Measurements from ENCODE around the gene DDX17. TPM values are rescaled to one million over a fixed set of nuclear protein-coding genes. Genes with fewer than 3 reads are reported as not detected.

DDX17 gene
- total RNA-seq, 1 experiment from 2014 or later = 322 TPM

DNA sequence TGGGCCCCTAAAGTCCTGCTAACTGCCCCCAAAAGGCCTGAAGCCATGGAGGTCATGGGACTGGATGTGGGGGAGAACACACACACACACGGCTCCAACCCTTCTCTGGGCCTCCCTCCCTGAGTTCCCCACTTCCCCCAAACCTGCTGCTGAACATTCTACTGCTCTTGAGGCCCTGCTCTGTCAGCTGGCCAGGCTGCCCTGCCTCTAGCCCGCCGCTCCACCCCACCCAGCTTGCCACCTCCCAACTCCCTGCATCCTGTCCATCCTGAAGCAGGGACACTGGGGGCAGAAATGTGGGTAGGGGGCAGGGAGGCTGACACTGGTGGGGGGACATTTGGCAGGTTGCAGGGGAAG lies 52.1 kb downstream of the DDX17 start:
- TF ChIP-seq, protein P1, sequence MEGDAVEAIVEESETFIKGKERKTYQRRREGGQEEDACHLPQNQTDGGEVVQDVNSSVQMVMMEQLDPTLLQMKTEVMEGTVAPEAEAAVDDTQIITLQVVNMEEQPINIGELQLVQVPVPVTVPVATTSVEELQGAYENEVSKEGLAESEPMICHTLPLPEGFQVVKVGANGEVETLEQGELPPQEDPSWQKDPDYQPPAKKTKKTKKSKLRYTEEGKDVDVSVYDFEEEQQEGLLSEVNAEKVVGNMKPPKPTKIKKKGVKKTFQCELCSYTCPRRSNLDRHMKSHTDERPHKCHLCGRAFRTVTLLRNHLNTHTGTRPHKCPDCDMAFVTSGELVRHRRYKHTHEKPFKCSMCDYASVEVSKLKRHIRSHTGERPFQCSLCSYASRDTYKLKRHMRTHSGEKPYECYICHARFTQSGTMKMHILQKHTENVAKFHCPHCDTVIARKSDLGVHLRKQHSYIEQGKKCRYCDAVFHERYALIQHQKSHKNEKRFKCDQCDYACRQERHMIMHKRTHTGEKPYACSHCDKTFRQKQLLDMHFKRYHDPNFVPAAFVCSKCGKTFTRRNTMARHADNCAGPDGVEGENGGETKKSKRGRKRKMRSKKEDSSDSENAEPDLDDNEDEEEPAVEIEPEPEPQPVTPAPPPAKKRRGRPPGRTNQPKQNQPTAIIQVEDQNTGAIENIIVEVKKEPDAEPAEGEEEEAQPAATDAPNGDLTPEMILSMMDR (IDR thresholded peaks at IDR 0.05; ENCODE audit: unreplicated experiment) = no peak
- no peaks in the 10 kb centered on the region for H3K36me3 Mint-ChIP-seq (ENCODE audit: insufficient read depth, unreplicated experiment)
- peaks cover 12% of the 10 kb centered on the region for H3K4me1 Mint-ChIP-seq (ENCODE audit: insufficient read depth, unreplicated experiment)
- no peak overlapping the region for H3K4me3 Mint-ChIP-seq (ENCODE audit: unreplicated experiment)
- ChIA-PET POLR2A (no interaction called here), CTCF (interaction anchor here (1.6 kb wide), 1 partner anchor 15 kb away, joined by 3 read pairs; no protein-coding TSS in a partner anchor)
- no peaks in the 10 kb centered on the region for H3K9me3 Mint-ChIP-seq (ENCODE audit: unreplicated experiment)
- DNase-seq (ENCODE audit: unreplicated experiment) = no peak
- H3K27me3 Mint-ChIP-seq (ENCODE audit: insufficient read depth, unreplicated experiment) = peaks cover 52% of the 10 kb centered on the region
- intact Hi-C loops (cut with micrococcal nuclease) = no loop called here
- no TSS peak for BruUV-seq (replicated peaks)
- H3K27ac Mint-ChIP-seq (ENCODE audit: low read depth, unreplicated experiment) = no peak overlapping the region

DNA sequence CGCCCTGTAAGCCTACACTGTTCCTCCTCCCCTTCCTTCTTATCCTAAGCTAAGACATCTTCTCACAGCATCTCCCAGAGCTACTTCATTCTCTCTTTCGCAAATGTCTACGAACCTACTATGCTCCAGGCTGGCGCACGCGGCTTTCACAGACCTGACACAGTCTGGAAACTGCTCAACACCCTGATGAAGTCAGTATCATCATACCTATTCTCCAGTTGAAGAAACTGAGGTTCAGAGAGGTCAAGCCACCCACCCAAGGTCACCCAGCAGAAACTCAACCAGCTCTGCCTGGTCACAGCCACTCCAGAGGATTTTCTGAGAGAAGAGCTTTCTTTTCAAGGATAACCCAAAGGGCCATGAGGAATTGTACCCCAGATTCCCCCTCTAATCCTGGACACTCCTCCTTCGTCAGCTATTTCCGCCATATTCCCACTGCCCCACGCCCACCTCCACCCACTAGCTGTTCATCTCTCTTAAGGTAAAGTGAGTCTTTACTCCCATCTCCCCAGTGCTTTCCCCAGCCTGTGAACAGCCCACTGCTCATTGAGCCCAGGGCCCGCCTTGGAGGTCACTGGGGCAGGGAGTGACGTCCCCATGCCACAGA lies 52.9 kb downstream of the DDX17 start:
- intact Hi-C loops (cut with micrococcal nuclease) = no loop called here
- no peaks in the 10 kb centered on the region for H3K36me3 Mint-ChIP-seq (ENCODE audit: insufficient read depth, unreplicated experiment)
- BruUV-seq (replicated peaks) = no TSS peak
- CTCF ChIA-PET = interaction anchor here (0.6 to 1.6 kb wide), 2 partner anchors 14 to 64 kb away, joined by 3 read pairs; no protein-coding TSS in a partner anchor
- POLR2A ChIA-PET = no interaction called here
- no peaks in the 10 kb centered on the region for H3K9me3 Mint-ChIP-seq (ENCODE audit: unreplicated experiment)
- H3K27ac Mint-ChIP-seq (ENCODE audit: low read depth, unreplicated experiment) = no peak overlapping the region
- H3K4me3 Mint-ChIP-seq (ENCODE audit: unreplicated experiment) = no peak overlapping the region
- H3K4me1 Mint-ChIP-seq (ENCODE audit: insufficient read depth, unreplicated experiment) = peaks cover 12% of the 10 kb centered on the region
- H3K27me3 Mint-ChIP-seq (ENCODE audit: insufficient read depth, unreplicated experiment) = peaks cover 48% of the 10 kb centered on the region
- TF ChIP-seq, protein P1 (IDR thresholded peaks at IDR 0.05; ENCODE audit: unreplicated experiment) = no peak
- DNase-seq (ENCODE audit: unreplicated experiment) = no peak

DNA sequence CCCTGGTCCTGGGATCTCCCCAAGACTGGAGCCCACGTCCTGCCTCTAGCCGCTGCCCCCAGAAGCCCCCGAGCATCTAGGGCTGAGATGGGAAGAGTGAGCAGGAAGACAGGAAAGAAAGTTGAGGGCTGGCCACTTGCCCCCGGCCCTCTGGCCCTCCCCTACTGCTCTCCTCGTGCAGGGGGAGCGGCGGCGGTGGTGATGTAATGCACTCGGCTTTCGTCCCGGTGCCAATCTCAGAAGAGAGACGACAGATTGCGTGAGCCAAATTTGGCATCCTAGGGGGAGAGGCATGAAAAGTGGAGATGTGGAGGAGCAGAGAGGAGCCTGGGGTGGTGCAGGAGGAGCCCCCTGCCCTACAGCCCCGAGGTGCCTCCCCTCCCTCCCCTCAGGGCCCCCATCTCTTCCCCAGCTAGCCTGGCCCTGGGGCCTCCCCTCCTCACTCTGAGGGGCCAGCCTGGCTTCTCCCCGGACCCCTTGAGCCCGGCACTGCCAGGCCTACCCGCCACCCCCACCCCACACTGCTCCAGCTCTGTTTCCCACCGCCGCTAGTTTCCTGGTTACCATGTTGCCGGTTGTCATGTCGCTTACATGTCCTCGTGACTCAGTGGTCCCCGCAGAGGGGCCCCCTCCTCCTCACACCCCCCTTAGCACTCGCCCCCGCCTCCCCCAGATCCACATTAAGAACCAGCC lies 53.6 kb downstream of the DDX17 start:
- peaks cover 48% of the 10 kb centered on the region for H3K27me3 Mint-ChIP-seq (ENCODE audit: insufficient read depth, unreplicated experiment)
- H3K4me3 Mint-ChIP-seq (ENCODE audit: unreplicated experiment) = no peak overlapping the region
- no peak overlapping the region for H3K27ac Mint-ChIP-seq (ENCODE audit: low read depth, unreplicated experiment)
- H3K9me3 Mint-ChIP-seq (ENCODE audit: unreplicated experiment) = no peaks in the 10 kb centered on the region
- BruUV-seq (replicated peaks) = no TSS peak
- no peaks in the 10 kb centered on the region for H3K36me3 Mint-ChIP-seq (ENCODE audit: insufficient read depth, unreplicated experiment)
- no peak for DNase-seq (ENCODE audit: unreplicated experiment)
- peaks cover 12% of the 10 kb centered on the region for H3K4me1 Mint-ChIP-seq (ENCODE audit: insufficient read depth, unreplicated experiment)
- intact Hi-C loops (cut with micrococcal nuclease) = no loop called here
- TF ChIP-seq, protein P1 (IDR thresholded peaks at IDR 0.05; ENCODE audit: unreplicated experiment) = no peak
- ChIA-PET POLR2A (interaction anchor here (2.0 kb wide), 1 partner anchor 11 kb away, joined by 5 read pairs; no protein-coding TSS in a partner anchor), CTCF (interaction anchor here (0.6 to 1.6 kb wide), 3 partner anchors 13 to 646 kb away, joined by 3 read pairs; no protein-coding TSS in a partner anchor)

DNA sequence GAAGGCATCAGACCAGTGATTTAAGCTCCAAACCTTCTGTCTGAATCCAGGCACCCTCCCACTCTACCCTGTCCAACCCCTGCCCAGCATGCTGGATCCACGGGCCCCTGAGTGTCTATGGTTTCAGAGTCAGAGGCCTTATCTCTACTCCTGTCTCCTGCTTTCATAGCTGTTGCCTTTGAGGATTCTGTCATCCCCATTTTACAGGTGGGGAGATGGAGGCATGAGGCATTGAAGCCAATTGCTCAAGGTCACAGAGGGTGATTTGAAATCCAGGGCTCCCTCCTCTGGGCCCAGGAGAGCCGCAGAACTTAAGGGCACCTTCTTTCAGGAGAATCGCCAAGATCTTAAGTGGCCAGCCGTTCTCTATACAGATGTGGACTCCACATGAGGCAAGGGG lies 54.2 kb downstream of the DDX17 start:
- peaks cover 12% of the 10 kb centered on the region for H3K4me1 Mint-ChIP-seq (ENCODE audit: insufficient read depth, unreplicated experiment)
- DNase-seq (ENCODE audit: unreplicated experiment) = no peak
- CTCF ChIA-PET = no interaction called here
- TF ChIP-seq, protein P1 (IDR thresholded peaks at IDR 0.05; ENCODE audit: unreplicated experiment) = no peak
- H3K9me3 Mint-ChIP-seq (ENCODE audit: unreplicated experiment) = no peaks in the 10 kb centered on the region
- no TSS peak for BruUV-seq (replicated peaks)
- intact Hi-C loops (cut with micrococcal nuclease) = no loop called here
- H3K36me3 Mint-ChIP-seq (ENCODE audit: insufficient read depth, unreplicated experiment) = no peaks in the 10 kb centered on the region
- H3K27me3 Mint-ChIP-seq (ENCODE audit: insufficient read depth, unreplicated experiment) = peaks cover 48% of the 10 kb centered on the region
- POLR2A ChIA-PET = interaction anchor here (0.6 to 2.0 kb wide), 2 partner anchors 10 to 53 kb away, joined by 3 to 5 read pairs; no protein-coding TSS in a partner anchor
- no peak overlapping the region for H3K27ac Mint-ChIP-seq (ENCODE audit: low read depth, unreplicated experiment)
- H3K4me3 Mint-ChIP-seq (ENCODE audit: unreplicated experiment) = no peak overlapping the region
